BE2C (cell line): Measurements from ENCODE around the gene KIF5C.

Experiments used
- DNase-seq: peaks from one replicate; pipeline ENCODE4 v3.0.0-alpha.2; 2020
- H3K27me3 ChIP-seq: fragments of 250-450 bp; sonication (Bioruptor Pico); 2 replicates; pipeline ENCODE4 v1.5.1; 2020; ENCODE audit warnings: mild to moderate bottlenecking
- H3K36me3 ChIP-seq: fragments of 250-450 bp; sonication (Bioruptor Pico); 2 replicates; pipeline ENCODE4 v1.5.1; 2020; ENCODE audit warnings: mild to moderate bottlenecking
- H3K4me1 ChIP-seq: fragments of 250-450 bp; sonication (Bioruptor Pico); 2 replicates; pipeline ENCODE4 v1.5.1; 2020
- H3K4me3 ChIP-seq: 2 replicates; pipeline ENCODE4 v1.5.1; 2011; ENCODE audit warnings: low read depth, low read length
- H3K9me3 ChIP-seq: fragments of 250-450 bp; sonication (Bioruptor Pico); 2 replicates; pipeline ENCODE4 v1.5.1; 2020
- CTCF ChIP-seq: IDR thresholded peaks from 2 replicates; pipeline ENCODE4 v1.5.1; 2012; ENCODE audit warnings: mild to moderate bottlenecking, low read depth, low read length

The KIF5C gene

GRCh38 chr2:149062531-149062930 is 187.5 kb downstream of the KIF5C start:
- DNase-seq = no peak
- TF ChIP-seq CTCF = no peak
- no peaks in the 10 kb centered on the region for H3K36me3 ChIP-seq
- no peaks in the 10 kb centered on the region for H3K9me3 ChIP-seq
- no peak overlapping the region for H3K4me3 ChIP-seq
- no peaks in the 10 kb centered on the region for H3K27me3 ChIP-seq
- H3K4me1 ChIP-seq = no peaks in the 10 kb centered on the region

- Histone ChIP-seq H3K4me1 (no peaks in the 10 kb centered on the region), H3K9me3 (no peaks in the 10 kb centered on the region), H3K4me3 (no peak overlapping the region), H3K27me3 (no peaks in the 10 kb centered on the region), H3K36me3 (no peaks in the 10 kb centered on the region)
- no peak for DNase-seq
- no peak for TF ChIP-seq CTCF
Measured at GRCh38 chr2:149063177-149063576, 188.2 kb downstream of the KIF5C start.

GRCh38 chr2:149064365-149064841 is 189.4 kb downstream of the KIF5C start:
- DNase-seq = no peak
- Histone ChIP-seq H3K36me3 (no peaks in the 10 kb centered on the region), H3K4me1 (no peaks in the 10 kb centered on the region), H3K9me3 (no peaks in the 10 kb centered on the region), H3K27me3 (no peaks in the 10 kb centered on the region), H3K4me3 (no peak overlapping the region)
- TF ChIP-seq CTCF = no peak

GRCh38 chr2:149064856-149065630 is 190.0 kb downstream of the KIF5C start:
- no peak for DNase-seq
- TF ChIP-seq CTCF = no peak
- no peaks in the 10 kb centered on the region for H3K36me3 ChIP-seq
- no peaks in the 10 kb centered on the region for H3K9me3 ChIP-seq
- H3K27me3 ChIP-seq = no peaks in the 10 kb centered on the region
- no peaks in the 10 kb centered on the region for H3K4me1 ChIP-seq
- H3K4me3 ChIP-seq = no peak overlapping the region

GRCh38 chr2:149068225-149068995 is 193.4 kb downstream of the KIF5C start:
- no peaks in the 10 kb centered on the region for H3K9me3 ChIP-seq
- no peaks in the 10 kb centered on the region for H3K27me3 ChIP-seq
- no peak for TF ChIP-seq CTCF
- no peak for DNase-seq
- H3K4me1 ChIP-seq = no peaks in the 10 kb centered on the region
- no peaks in the 10 kb centered on the region for H3K36me3 ChIP-seq
- no peak overlapping the region for H3K4me3 ChIP-seq
